ENCODE data around the gene BCL2L11. TPM values are rescaled to one million over a fixed set of nuclear protein-coding genes. Genes with fewer than 3 reads are reported as not detected.

Gene BCL2L11
- total and polyA plus RNA-seq, 2 donors, result 9.7 to 47.6 TPM

- peaks cover 34 to 47% of the 10 kb centered on the region in 2 donors for H3K4me1 ChIP-seq (ENCODE audit: control insufficient read depth in 2 of 2, insufficient read depth in 2 of 2, low read length in 2 of 2)
- DNase-seq (ENCODE audit: low read depth in 6 of 9, low spot score in 9 of 9), result peak in 2 of 9 donors; percentile 20 to 48
Measured at GRCh38 chr2:111157798-111158197, 37.1 kb downstream of the BCL2L11 start.

GRCh38 chr2:111159641-111160040 is 38.9 kb downstream of the BCL2L11 start:
- peaks cover 39 to 50% of the 10 kb centered on the region in 2 donors for H3K4me1 ChIP-seq (ENCODE audit: control insufficient read depth in 2 of 2, insufficient read depth in 2 of 2, low read length in 2 of 2)
- peaks cover 39 to 73% of the 10 kb centered on the region in 2 donors for H3K36me3 ChIP-seq (ENCODE audit: control insufficient read depth in 2 of 2, insufficient read depth in 2 of 2, low read length in 1 of 2)
- no peak overlapping the region for H3K27ac ChIP-seq (ENCODE audit: low read depth in 1 of 2, low read length in 1 of 2)
- 98% methylated on average over 5 of the region's 5 CpGs for WGBS
- H3K4me3 ChIP-seq (ENCODE audit: low read length in 2 of 2), result no peak overlapping the region
- no peaks in the 10 kb centered on the region for H3K27me3 ChIP-seq (ENCODE audit: control insufficient read depth in 2 of 2, insufficient read depth in 1 of 2, low read length in 1 of 2)
- no peak for DNase-seq (ENCODE audit: low read depth in 6 of 9, low spot score in 9 of 9)
- H3K9me3 ChIP-seq (ENCODE audit: control insufficient read depth in 2 of 2, insufficient read depth in 1 of 2, low read length in 1 of 2), result no peaks in the 10 kb centered on the region

More at GRCh38 chr2:111157798-111158197, 37.1 kb downstream of the BCL2L11 start:
- Histone ChIP-seq H3K27ac (ENCODE audit: low read depth in 1 of 2, low read length in 1 of 2) (peak overlapping the region; percentile 66 to 96), H3K27me3 (ENCODE audit: control insufficient read depth in 2 of 2, insufficient read depth in 1 of 2, low read length in 1 of 2) (no peaks in the 10 kb centered on the region), H3K36me3 (ENCODE audit: control insufficient read depth in 2 of 2, insufficient read depth in 2 of 2, low read length in 1 of 2) (peaks cover 41 to 71% of the 10 kb centered on the region in 2 donors), H3K9me3 (ENCODE audit: control insufficient read depth in 2 of 2, insufficient read depth in 1 of 2, low read length in 1 of 2) (no peaks in the 10 kb centered on the region), H3K4me3 (ENCODE audit: low read length in 2 of 2) (peak overlapping the region in 1 of 2 donors; percentile 14)
- 32% methylated on average over 2 of the region's 2 CpGs for WGBS

GRCh38 chr2:111160758-111161157 is 40.0 kb downstream of the BCL2L11 start:
- H3K4me3 ChIP-seq (ENCODE audit: low read length in 2 of 2), result no peak overlapping the region
- no peaks in the 10 kb centered on the region for H3K9me3 ChIP-seq (ENCODE audit: control insufficient read depth in 2 of 2, insufficient read depth in 1 of 2, low read length in 1 of 2)
- peaks cover 39 to 73% of the 10 kb centered on the region in 2 donors for H3K36me3 ChIP-seq (ENCODE audit: control insufficient read depth in 2 of 2, insufficient read depth in 2 of 2, low read length in 1 of 2)
- H3K4me1 ChIP-seq (ENCODE audit: control insufficient read depth in 2 of 2, insufficient read depth in 2 of 2, low read length in 2 of 2), result peaks cover 33 to 43% of the 10 kb centered on the region in 2 donors
- no peaks in the 10 kb centered on the region for H3K27me3 ChIP-seq (ENCODE audit: control insufficient read depth in 2 of 2, insufficient read depth in 1 of 2, low read length in 1 of 2)
- 97% methylated on average over 3 of the region's 3 CpGs for WGBS
- DNase-seq (ENCODE audit: low read depth in 6 of 9, low spot score in 9 of 9), result no peak
- no peak overlapping the region for H3K27ac ChIP-seq (ENCODE audit: low read depth in 1 of 2, low read length in 1 of 2)

- DNase-seq (ENCODE audit: low read depth in 6 of 9, low spot score in 9 of 9), result no peak
- no peaks in the 10 kb centered on the region for H3K27me3 ChIP-seq (ENCODE audit: control insufficient read depth in 2 of 2, insufficient read depth in 1 of 2, low read length in 1 of 2)
- WGBS, result 88% methylated on average over 12 of the region's 12 CpGs
- H3K36me3 ChIP-seq (ENCODE audit: control insufficient read depth in 2 of 2, insufficient read depth in 2 of 2, low read length in 1 of 2), result peaks cover 47 to 74% of the 10 kb centered on the region in 2 donors
- H3K4me1 ChIP-seq (ENCODE audit: control insufficient read depth in 2 of 2, insufficient read depth in 2 of 2, low read length in 2 of 2), result peaks cover 24 to 31% of the 10 kb centered on the region in 2 donors
- H3K9me3 ChIP-seq (ENCODE audit: control insufficient read depth in 2 of 2, insufficient read depth in 1 of 2, low read length in 1 of 2), result no peaks in the 10 kb centered on the region
- peak overlapping the region in 1 of 2 donors; percentile 47 for H3K27ac ChIP-seq (ENCODE audit: low read depth in 1 of 2, low read length in 1 of 2)
- H3K4me3 ChIP-seq (ENCODE audit: low read length in 2 of 2), result no peak overlapping the region
Measured at GRCh38 chr2:111161971-111162370, 41.3 kb downstream of the BCL2L11 start.

- H3K4me1 ChIP-seq (ENCODE audit: control insufficient read depth in 2 of 2, insufficient read depth in 2 of 2, low read length in 2 of 2), result peaks cover 20 to 29% of the 10 kb centered on the region in 2 donors
- peak in 1 of 9 donors; percentile 30 for DNase-seq (ENCODE audit: low read depth in 6 of 9, low spot score in 9 of 9)
- H3K27me3 ChIP-seq (ENCODE audit: control insufficient read depth in 2 of 2, insufficient read depth in 1 of 2, low read length in 1 of 2), result no peaks in the 10 kb centered on the region
- H3K9me3 ChIP-seq (ENCODE audit: control insufficient read depth in 2 of 2, insufficient read depth in 1 of 2, low read length in 1 of 2), result no peaks in the 10 kb centered on the region
- WGBS, result 17% methylated on average over 12 of the region's 12 CpGs
- H3K36me3 ChIP-seq (ENCODE audit: control insufficient read depth in 2 of 2, insufficient read depth in 2 of 2, low read length in 1 of 2), result peaks cover 51 to 80% of the 10 kb centered on the region in 2 donors
- no peak overlapping the region for H3K4me3 ChIP-seq (ENCODE audit: low read length in 2 of 2)
- no peak overlapping the region for H3K27ac ChIP-seq (ENCODE audit: low read depth in 1 of 2, low read length in 1 of 2)
Measured at GRCh38 chr2:111162718-111163331, 42.1 kb downstream of the BCL2L11 start.

- WGBS, result 97% methylated on average over 12 of the region's 12 CpGs
Measured at GRCh38 chr2:111164078-111164477, 43.4 kb downstream of the BCL2L11 start.

GRCh38 chr2:111165084-111165483 is 44.4 kb downstream of the BCL2L11 start:
- H3K27ac ChIP-seq (ENCODE audit: low read depth in 1 of 2, low read length in 1 of 2), result no peak overlapping the region
- H3K4me1 ChIP-seq (ENCODE audit: control insufficient read depth in 2 of 2, insufficient read depth in 2 of 2, low read length in 2 of 2), result peaks cover 16 to 17% of the 10 kb centered on the region in 2 donors
- H3K27me3 ChIP-seq (ENCODE audit: control insufficient read depth in 2 of 2, insufficient read depth in 1 of 2, low read length in 1 of 2), result no peaks in the 10 kb centered on the region
- peaks cover 42 to 64% of the 10 kb centered on the region in 2 donors for H3K36me3 ChIP-seq (ENCODE audit: control insufficient read depth in 2 of 2, insufficient read depth in 2 of 2, low read length in 1 of 2)
- WGBS, result 96% methylated on average over 7 of the region's 7 CpGs
- no peak overlapping the region for H3K4me3 ChIP-seq (ENCODE audit: low read length in 2 of 2)
- DNase-seq (ENCODE audit: low read depth in 6 of 9, low spot score in 9 of 9), result no peak
- H3K9me3 ChIP-seq (ENCODE audit: control insufficient read depth in 2 of 2, insufficient read depth in 1 of 2, low read length in 1 of 2), result no peaks in the 10 kb centered on the region

More at GRCh38 chr2:111164078-111164477, 43.4 kb downstream of the BCL2L11 start:
- Histone ChIP-seq H3K27ac (ENCODE audit: low read depth in 1 of 2, low read length in 1 of 2) (no peak overlapping the region), H3K27me3 (ENCODE audit: control insufficient read depth in 2 of 2, insufficient read depth in 1 of 2, low read length in 1 of 2) (no peaks in the 10 kb centered on the region), H3K4me3 (ENCODE audit: low read length in 2 of 2) (no peak overlapping the region), H3K9me3 (ENCODE audit: control insufficient read depth in 2 of 2, insufficient read depth in 1 of 2, low read length in 1 of 2) (no peaks in the 10 kb centered on the region), H3K36me3 (ENCODE audit: control insufficient read depth in 2 of 2, insufficient read depth in 2 of 2, low read length in 1 of 2) (peaks cover 51 to 74% of the 10 kb centered on the region in 2 donors), H3K4me1 (ENCODE audit: control insufficient read depth in 2 of 2, insufficient read depth in 2 of 2, low read length in 2 of 2) (peaks cover 16 to 24% of the 10 kb centered on the region in 2 donors)
- no peak for DNase-seq (ENCODE audit: low read depth in 6 of 9, low spot score in 9 of 9)

GRCh38 chr2:111166115-111166514 is 45.4 kb downstream of the BCL2L11 start:
- Histone ChIP-seq H3K4me3 (ENCODE audit: low read length in 2 of 2) (no peak overlapping the region), H3K36me3 (ENCODE audit: control insufficient read depth in 2 of 2, insufficient read depth in 2 of 2, low read length in 1 of 2) (peaks cover 37 to 57% of the 10 kb centered on the region in 2 donors), H3K27me3 (ENCODE audit: control insufficient read depth in 2 of 2, insufficient read depth in 1 of 2, low read length in 1 of 2) (no peaks in the 10 kb centered on the region), H3K9me3 (ENCODE audit: control insufficient read depth in 2 of 2, insufficient read depth in 1 of 2, low read length in 1 of 2) (no peaks in the 10 kb centered on the region), H3K27ac (ENCODE audit: low read depth in 1 of 2, low read length in 1 of 2) (no peak overlapping the region), H3K4me1 (ENCODE audit: control insufficient read depth in 2 of 2, insufficient read depth in 2 of 2, low read length in 2 of 2) (peaks cover 16 to 17% of the 10 kb centered on the region in 2 donors)
- 98% methylated on average over 5 of the region's 5 CpGs for WGBS
- DNase-seq (ENCODE audit: low read depth in 6 of 9, low spot score in 9 of 9), result no peak

GRCh38 chr2:111167076-111167862 is 46.6 kb downstream of the BCL2L11 start:
- 97% methylated on average over 9 of the region's 9 CpGs for WGBS
- H3K36me3 ChIP-seq (ENCODE audit: control insufficient read depth in 2 of 2, insufficient read depth in 2 of 2, low read length in 1 of 2), result peaks cover 28 to 47% of the 10 kb centered on the region in 2 donors
- DNase-seq (ENCODE audit: low read depth in 6 of 9, low spot score in 9 of 9), result no peak

More at GRCh38 chr2:111167076-111167862, 46.6 kb downstream of the BCL2L11 start:
- Histone ChIP-seq H3K4me3 (ENCODE audit: low read length in 2 of 2) (no peak overlapping the region), H3K4me1 (ENCODE audit: control insufficient read depth in 2 of 2, insufficient read depth in 2 of 2, low read length in 2 of 2) (peaks cover 13 to 16% of the 10 kb centered on the region in 2 donors), H3K27ac (ENCODE audit: low read depth in 1 of 2, low read length in 1 of 2) (no peak overlapping the region), H3K27me3 (ENCODE audit: control insufficient read depth in 2 of 2, insufficient read depth in 1 of 2, low read length in 1 of 2) (peaks cover 0 to 4% of the 10 kb centered on the region in 2 donors), H3K9me3 (ENCODE audit: control insufficient read depth in 2 of 2, insufficient read depth in 1 of 2, low read length in 1 of 2) (no peaks in the 10 kb centered on the region)
